Mammary epithelial cell (primary cell): ENCODE results near the gene SSU72.

Source experiments
- CTCF ChIP-seq, 2 donors: IDR thresholded peaks in 1 of 2; conservative IDR thresholded peaks in 1 of 2; 2 replicates each; pipeline ENCODE4 v1.5.1; 2011 to 2012; ENCODE audit warnings: inconsistent platforms in 2 of 2, low read length in 2 of 2, mild to moderate bottlenecking in 2 of 2, control low read depth in 1 of 2, low read depth in 1 of 2; ENCODE audit not compliant: insufficient read depth in 1 of 2; ENCODE audit errors: extremely low read depth in 1 of 2
- EZH2 ChIP-seq: IDR thresholded peaks from 2 replicates; pipeline ENCODE4 v1.6.1; 2012; ENCODE audit warnings: low read length, inconsistent platforms, borderline replicate concordance

GRCh38 chr1:1601564-1602303, 27.1 kb upstream of the SSU72 start:
- no peak for TF ChIP-seq EZH2
- TF ChIP-seq CTCF (conservative IDR thresholded peaks at IDR 0.05 in 1 of 2, IDR thresholded peaks at IDR 0.05 in 1 of 2; ENCODE audit: extremely low read depth in 1 of 2, insufficient read depth in 1 of 2, low read depth in 1 of 2, low read length in 2 of 2), result no peak
